Ishikawa (cell line): ENCODE measurements around the gene C17orf114.
A peak's percentile ranks its signal among the peaks of the same experiment; 100 is the strongest.

ENCODE experiments used
- CEBPB ChIP-seq: IDR thresholded peaks from 2 replicates; pipeline ENCODE4 v1.6.1; 2012
- CREB1 ChIP-seq: IDR thresholded peaks from 2 replicates; pipeline ENCODE4 v1.6.1; 2012; ENCODE audit warnings: low read depth
- EGR1 ChIP-seq: IDR thresholded peaks from 2 replicates; pipeline ENCODE4 v1.6.1; 2012
- EP300 ChIP-seq: IDR thresholded peaks from 2 replicates; pipeline ENCODE4 v1.6.1; 2012; ENCODE audit warnings: borderline replicate concordance
- FOXM1 ChIP-seq: IDR thresholded peaks from 2 replicates; pipeline ENCODE4 v1.6.1; 2012; ENCODE audit warnings: low read depth, borderline replicate concordance
- NFIC ChIP-seq: IDR thresholded peaks from 2 replicates; pipeline ENCODE4 v1.6.1; 2012
- RAD21 ChIP-seq: IDR thresholded peaks from 2 replicates; pipeline ENCODE4 v1.6.1; 2012; ENCODE audit warnings: low read depth
- REST ChIP-seq: IDR thresholded peaks from 2 replicates; pipeline ENCODE4 v1.6.1; 2012; ENCODE audit warnings: low read depth, mild to moderate bottlenecking
- TAF1 ChIP-seq: IDR thresholded peaks from 2 replicates; pipeline ENCODE4 v1.6.1; 2012; ENCODE audit warnings: low read depth, mild to moderate bottlenecking
- TCF12 ChIP-seq: IDR thresholded peaks from 2 replicates; pipeline ENCODE4 v1.6.1; 2012; ENCODE audit warnings: low read depth
- TEAD4 ChIP-seq: IDR thresholded peaks from 2 replicates; pipeline ENCODE4 v1.6.1; 2012
- USF1 ChIP-seq: IDR thresholded peaks from 2 replicates; pipeline ENCODE4 v1.6.1; 2012
- YY1 ChIP-seq: IDR thresholded peaks from 2 replicates; pipeline ENCODE4 v1.6.1; 2012; ENCODE audit warnings: low read depth
- ZBTB7A ChIP-seq: IDR thresholded peaks from 2 replicates; pipeline ENCODE4 v1.6.1; 2012; ENCODE audit warnings: low read depth
- TF ChIP-seq, protein P1 (sequence below): IDR thresholded peaks from 2 replicates; pipeline ENCODE4 v1.6.1; 2012

Gene C17orf114

DNA sequence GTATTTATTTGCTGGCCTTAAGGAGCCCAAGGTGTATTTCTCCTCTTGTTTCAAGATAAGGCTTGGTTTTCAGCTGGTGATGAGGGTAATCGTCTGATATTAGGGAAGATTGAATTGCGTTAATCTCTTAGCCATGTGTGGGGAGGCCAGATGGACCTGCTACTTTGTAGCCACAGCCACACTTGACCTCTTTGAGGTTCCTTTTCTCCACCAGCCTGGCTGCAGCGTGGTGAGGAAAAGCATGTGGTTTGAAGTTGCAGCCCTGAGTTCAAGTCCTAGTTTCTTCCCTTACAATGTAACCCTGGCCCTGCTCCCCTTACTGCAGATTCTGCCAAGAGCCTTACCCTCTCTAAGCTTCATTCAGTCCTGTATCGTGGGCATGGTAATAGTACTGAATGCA is 34.1 kb upstream of the C17orf114 start:
- TF ChIP-seq ZBTB7A (no peak), REST (no peak), TAF1 (no peak), CREB1 (no peak), EP300 (no peak), YY1 (no peak), CEBPB (no peak), USF1 (no peak), NFIC (no peak)
- TF ChIP-seq, protein P1, sequence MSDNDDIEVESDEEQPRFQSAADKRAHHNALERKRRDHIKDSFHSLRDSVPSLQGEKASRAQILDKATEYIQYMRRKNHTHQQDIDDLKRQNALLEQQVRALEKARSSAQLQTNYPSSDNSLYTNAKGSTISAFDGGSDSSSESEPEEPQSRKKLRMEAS: no peak

DNA sequence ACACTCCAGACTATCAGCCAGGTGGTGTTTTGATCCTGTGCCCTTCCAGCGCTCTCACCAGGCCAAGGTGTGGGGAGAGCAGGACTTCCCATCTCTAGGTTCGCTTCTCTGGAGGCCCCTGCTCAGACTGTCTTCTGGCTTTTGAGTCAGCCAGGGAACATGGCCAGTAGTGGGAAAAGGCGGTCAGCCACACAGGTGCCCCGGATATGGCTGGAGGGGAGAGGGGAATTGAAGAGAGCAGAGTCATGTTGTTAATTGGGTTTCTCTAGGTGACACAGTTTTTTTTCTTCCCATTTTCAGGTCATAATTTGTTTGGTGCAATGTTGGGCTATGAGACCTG is 32.5 kb upstream of the C17orf114 start:
- TF ChIP-seq TEAD4 (no peak), EP300 (no peak), FOXM1 (no peak), CEBPB (no peak), REST (no peak)
- TF ChIP-seq, protein P1: no peak

- no peak for TF ChIP-seq ZBTB7A
- TF ChIP-seq CREB1: no peak
- TF ChIP-seq CEBPB: no peak
- TF ChIP-seq TAF1: no peak
- TF ChIP-seq, protein P1: no peak
- no peak for TF ChIP-seq RAD21
- no peak for TF ChIP-seq EP300
- no peak for TF ChIP-seq EGR1
- TF ChIP-seq YY1: no peak
- TF ChIP-seq TEAD4: no peak
- TF ChIP-seq NFIC: no peak
- TF ChIP-seq USF1: no peak
- no peak for TF ChIP-seq REST
- TF ChIP-seq FOXM1: no peak
- TF ChIP-seq TCF12: no peak
Observed at GRCh38 chr17:4833941-4834680, 32.0 kb upstream of the C17orf114 start.

- TF ChIP-seq EGR1 (no peak), EP300 (0 out of 2 replicates have a peak, but pooled peaks have one; percentile 13), FOXM1 (no peak), RAD21 (no peak), YY1 (no peak; the same call in 1 of the 2 replicates), TAF1 (0 out of 2 replicates have a peak, but pooled peaks have one; percentile 67), REST (no peak), CREB1 (no peak), USF1 (peak; percentile 35), NFIC (no peak), TEAD4 (no peak), TCF12 (peak; percentile 44; the same call in 1 of the 2 replicates), CEBPB (no peak), ZBTB7A (no peak; the same call in 1 of the 2 replicates)
- TF ChIP-seq, protein P1: no peak; the same call in none of the 2 replicates
Observed at GRCh38 chr17:4833178-4833940, 31.2 kb upstream of the C17orf114 start, which contains the start of gene MINK1. Gene MINK1, plus strand, starts transcription at chr17:4833340. Its CDS starts 244 bp downstream, at chr17:4833584.
